T-helper 1 cell treated with Interleukin-12 subunit alpha and Interleukin-12 subunit beta and Interleukin-4 antibody, amounts not matched to agents 30 μg/mL and 1 μg/mL, for 36 hours (primary cell): ENCODE results near the gene DDIT4.
"Not testable (repeated sequence)": the region's sequence is repeated elsewhere in the genome, so short reads cannot be mapped to it uniquely, and the experiment has no call there.

Experiments
- H3K27ac Mint-ChIP-seq: one replicate; pipeline ENCODE4 v1.8.0; 2021; ENCODE audit warnings: mild to moderate bottlenecking, mixed read lengths
- H3K27me3 Mint-ChIP-seq: one replicate; pipeline ENCODE4 v1.8.0; 2021; ENCODE audit warnings: low read depth, mixed read lengths
- H3K36me3 Mint-ChIP-seq: one replicate; pipeline ENCODE4 v1.8.0; 2021; ENCODE audit warnings: low read depth, mixed read lengths
- H3K4me1 Mint-ChIP-seq: one replicate; pipeline ENCODE4 v1.8.0; 2021; ENCODE audit warnings: low read depth, mixed read lengths
- H3K4me3 Mint-ChIP-seq: one replicate; pipeline ENCODE4 v1.8.0; 2021; ENCODE audit warnings: mild to moderate bottlenecking, moderate library complexity, mixed read lengths
- H3K9me3 Mint-ChIP-seq: one replicate; pipeline ENCODE4 v1.8.0; 2021; ENCODE audit warnings: mixed read lengths

The DDIT4 gene

DNA sequence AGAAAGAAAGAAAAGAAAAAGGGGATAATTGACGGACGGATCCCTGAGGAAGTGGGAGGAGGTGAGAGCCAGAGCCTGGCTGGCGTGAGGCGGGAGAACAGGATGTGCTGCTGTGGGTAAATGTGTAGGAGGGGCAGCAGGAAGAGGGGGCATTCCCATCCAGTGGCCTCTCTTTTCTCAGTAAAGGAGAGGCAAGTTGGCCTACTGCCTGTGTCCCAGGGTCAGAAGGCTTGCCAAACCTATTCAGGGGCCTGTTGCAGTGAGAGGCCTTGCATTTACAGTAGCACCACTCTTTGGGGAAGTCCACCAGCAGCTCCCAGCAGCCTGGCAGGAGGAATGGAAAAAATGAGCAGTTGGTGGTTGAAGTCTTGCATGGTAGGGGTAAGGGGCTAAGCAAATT lies 31.0 kb upstream of the DDIT4 start:
- Mint-ChIP-seq H3K36me3 (peaks cover 4% of the 10 kb centered on the region), H3K4me1 (peaks cover 52% of the 10 kb centered on the region), H3K27me3 (no peaks in the 10 kb centered on the region), H3K27ac (peak overlapping the region; percentile 28), H3K4me3 (peak overlapping the region; percentile 9), H3K9me3 (no peaks in the 10 kb centered on the region)

DNA sequence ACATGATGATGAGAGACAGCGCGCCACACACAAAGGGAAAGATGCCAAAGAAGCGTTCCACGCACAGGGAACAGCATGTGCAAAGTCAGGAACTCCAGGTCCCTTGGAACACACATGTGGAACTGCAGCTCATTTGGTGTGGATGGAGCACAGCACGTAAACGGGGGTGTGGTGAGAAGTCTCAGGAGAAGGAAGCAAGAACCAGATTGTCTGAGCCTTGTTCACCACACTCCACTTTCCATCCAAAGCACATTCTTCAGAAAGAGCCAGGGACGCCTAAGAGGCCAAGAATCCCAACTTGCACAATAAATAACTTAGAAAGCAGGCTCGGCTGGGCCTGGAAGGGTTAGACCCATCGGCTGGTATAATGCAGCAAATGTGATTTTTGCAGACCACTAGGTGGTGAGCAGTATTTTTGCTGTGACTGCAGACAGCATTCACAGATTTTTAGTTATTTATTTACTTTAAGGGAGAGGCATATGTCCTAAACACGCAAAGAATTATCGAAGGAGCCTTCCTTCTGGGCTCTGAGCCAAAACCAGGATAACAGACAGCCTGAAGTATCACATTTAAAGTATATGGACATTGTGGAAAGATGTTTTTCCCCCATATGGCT lies 29.8 kb upstream of the DDIT4 start:
- Mint-ChIP-seq H3K4me3 (no peak overlapping the region), H3K27me3 (no peaks in the 10 kb centered on the region), H3K4me1 (peaks cover 63% of the 10 kb centered on the region), H3K9me3 (no peaks in the 10 kb centered on the region), H3K36me3 (peaks cover 4% of the 10 kb centered on the region), H3K27ac (peak overlapping the region; percentile 43)

DNA sequence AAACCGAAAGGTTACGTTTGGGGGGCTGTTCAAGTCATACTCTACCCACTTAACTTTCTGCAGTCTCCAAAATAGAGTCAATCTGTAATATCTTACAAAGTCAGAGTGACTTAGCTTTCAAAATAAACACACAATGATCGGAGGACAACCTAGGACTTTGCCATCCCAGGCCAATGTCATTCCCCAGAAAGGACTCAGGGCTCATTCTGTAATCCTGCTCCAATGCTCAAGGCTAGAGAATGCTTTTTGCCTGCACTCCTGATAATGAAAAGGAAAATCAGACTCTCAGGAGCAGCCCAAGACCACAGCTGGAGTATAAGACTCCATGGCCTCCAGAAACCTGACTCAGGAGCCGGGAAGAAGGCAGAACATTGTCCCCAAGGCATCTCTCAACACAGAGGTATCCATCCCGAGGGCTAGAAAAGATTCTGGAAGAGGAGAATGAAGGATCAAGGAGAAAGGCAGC lies 29.1 kb upstream of the DDIT4 start:
- Mint-ChIP-seq H3K27ac (peak overlapping the region; percentile 43), H3K27me3 (no peaks in the 10 kb centered on the region), H3K4me1 (peaks cover 64% of the 10 kb centered on the region), H3K36me3 (peaks cover 3% of the 10 kb centered on the region), H3K9me3 (no peaks in the 10 kb centered on the region), H3K4me3 (no peak overlapping the region)

DNA sequence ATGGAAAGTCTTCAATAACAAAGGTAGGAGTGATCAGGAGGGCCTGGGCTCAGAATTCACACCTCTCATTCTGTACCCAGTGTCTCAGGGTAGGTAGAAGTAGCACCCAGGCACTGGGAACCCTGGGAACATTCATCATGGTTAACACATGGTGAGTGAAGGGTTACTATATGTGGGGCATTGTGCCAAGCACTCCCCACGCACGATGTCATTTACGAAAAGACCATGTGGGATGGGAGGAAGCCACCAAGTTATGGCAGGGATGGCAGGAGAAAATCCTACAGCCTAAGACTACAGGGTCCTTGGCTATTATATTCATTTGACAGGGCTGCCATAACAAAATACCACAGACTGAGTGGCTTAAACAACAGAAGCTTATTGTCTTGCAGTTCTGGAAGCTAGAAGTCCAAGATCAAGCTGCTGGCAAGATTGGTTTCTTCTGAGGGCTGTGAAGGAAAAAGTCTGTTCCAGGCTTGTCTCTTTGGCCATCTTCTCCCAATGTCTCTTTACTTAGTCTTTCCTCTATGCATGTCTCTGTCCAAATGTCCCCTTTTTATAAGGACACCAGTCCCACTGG lies 27.7 kb upstream of the DDIT4 start:
- Mint-ChIP-seq H3K27me3 (no peaks in the 10 kb centered on the region), H3K4me1 (peaks cover 67% of the 10 kb centered on the region), H3K27ac (peak overlapping the region; percentile 62), H3K36me3 (no peaks in the 10 kb centered on the region), H3K4me3 (no peak overlapping the region), H3K9me3 (no peaks in the 10 kb centered on the region)

DNA sequence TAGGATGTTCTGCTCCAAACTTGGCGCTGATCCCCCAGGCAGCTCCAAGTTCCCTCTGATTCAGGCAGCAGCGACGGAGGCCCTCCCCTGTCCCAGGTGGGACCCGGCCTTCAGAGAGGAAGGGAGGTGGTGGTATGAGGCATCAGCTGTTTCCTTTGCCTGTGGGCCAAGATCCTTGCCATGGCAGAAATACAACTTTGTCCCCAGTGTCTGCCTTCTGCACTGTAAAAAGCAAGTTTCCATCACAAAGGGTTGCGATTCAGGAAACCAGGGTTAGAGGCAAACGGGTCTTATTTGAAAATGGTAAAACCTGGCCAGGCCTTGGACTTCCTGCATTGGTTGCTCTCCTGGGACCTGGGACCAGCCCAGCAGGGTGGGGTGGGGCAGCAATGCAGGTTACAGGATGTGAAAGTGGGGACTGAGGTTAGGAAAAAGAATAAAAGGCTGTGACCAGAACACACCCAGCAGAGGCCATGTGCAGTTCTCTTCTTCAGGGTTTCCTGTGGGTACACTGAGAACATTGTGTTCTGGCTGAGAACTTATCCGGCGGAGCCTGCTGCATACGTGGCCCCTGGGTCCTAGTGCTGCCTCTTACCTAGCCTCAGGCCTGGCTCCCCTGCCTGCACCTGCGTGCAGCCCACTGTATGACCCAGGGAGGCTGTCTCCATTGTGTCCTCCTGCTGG lies 25.1 kb upstream of the DDIT4 start:
- peak overlapping the region; percentile 78 for H3K4me3 Mint-ChIP-seq
- no peaks in the 10 kb centered on the region for H3K9me3 Mint-ChIP-seq
- peaks cover 63% of the 10 kb centered on the region for H3K4me1 Mint-ChIP-seq
- H3K27ac Mint-ChIP-seq: peak overlapping the region; percentile 97
- H3K27me3 Mint-ChIP-seq: no peaks in the 10 kb centered on the region
- H3K36me3 Mint-ChIP-seq: no peaks in the 10 kb centered on the region

DNA sequence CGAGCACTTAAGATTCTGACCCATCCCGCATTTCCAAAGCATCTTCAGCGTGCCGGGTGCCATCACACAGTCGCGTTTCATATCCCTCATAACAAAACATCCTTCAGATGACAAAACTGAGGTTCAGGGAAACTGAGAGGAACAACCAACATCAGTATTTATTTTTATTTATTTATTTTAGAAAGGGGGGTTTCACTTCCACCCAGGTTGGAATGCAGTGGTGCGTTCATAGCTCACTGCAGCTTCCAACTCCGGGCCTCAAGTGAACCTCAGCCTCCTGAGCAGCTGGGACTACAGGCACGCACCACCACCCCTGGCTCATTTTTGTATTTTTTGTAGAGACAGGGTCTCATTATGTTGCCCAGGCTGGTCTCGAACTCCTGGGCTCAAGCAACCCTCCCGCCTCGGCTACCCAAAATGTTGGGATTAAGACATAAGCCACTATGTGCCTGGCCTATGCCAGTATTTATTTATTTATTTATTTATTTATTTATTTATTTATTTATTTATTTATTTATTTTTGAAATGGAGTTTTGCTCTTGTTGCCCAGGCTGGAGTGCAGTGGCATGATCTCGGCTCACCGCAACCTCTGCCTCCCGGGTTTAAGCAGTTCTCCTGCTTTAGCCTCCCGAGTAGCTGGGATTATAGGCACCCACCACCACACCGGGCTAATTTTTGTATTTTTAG lies 24.4 kb upstream of the DDIT4 start:
- Mint-ChIP-seq H3K4me1 (peaks cover 60% of the 10 kb centered on the region), H3K4me3 (peak overlapping the region; percentile 78), H3K27ac (peak overlapping the region; percentile 97)
- H3K27me3 Mint-ChIP-seq, H3K9me3 Mint-ChIP-seq, H3K36me3 Mint-ChIP-seq: not testable (repeated sequence)

DNA sequence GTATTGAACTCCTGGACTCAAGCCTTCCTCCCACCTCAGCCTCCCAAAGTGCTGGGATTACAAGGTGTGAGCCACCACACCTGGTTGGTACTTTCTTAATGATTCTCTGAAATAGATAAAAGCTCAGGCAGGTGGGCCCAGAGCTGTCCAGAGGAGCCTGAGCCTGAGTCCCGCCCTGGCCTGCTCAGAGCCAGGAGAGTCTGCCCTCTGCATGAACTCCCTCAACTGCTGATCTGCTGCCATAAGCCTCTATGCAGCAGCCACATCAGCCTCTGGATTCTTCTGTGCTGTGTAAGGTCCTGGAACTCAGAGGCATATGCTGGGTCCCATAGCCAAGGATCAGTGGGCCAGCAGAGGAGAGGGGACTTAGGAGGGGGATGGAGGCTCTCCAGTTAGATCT lies 23.1 kb upstream of the DDIT4 start:
- H3K4me1 Mint-ChIP-seq: peaks cover 56% of the 10 kb centered on the region
- H3K36me3 Mint-ChIP-seq: no peaks in the 10 kb centered on the region
- peak overlapping the region; percentile 65 for H3K4me3 Mint-ChIP-seq
- H3K9me3 Mint-ChIP-seq: no peaks in the 10 kb centered on the region
- no peaks in the 10 kb centered on the region for H3K27me3 Mint-ChIP-seq
- H3K27ac Mint-ChIP-seq: peak overlapping the region; percentile 59

DNA sequence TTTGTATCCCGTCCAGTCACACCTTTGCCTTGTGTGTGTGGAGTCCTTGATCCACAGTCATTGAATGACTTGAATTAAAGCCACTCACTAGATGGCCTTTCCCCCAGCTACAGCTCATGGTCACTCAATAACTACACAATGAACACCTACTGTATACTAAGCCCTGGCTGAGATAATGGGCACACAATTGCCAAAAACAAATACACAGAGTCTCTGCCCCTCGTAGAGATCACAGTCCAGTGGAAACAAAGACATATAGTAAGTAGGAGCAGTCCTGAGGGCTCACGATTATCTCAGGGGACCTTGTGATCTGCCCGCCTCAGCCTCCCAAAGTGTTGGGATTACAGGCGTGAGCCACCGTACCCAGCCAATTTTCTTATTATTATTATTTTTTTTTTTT lies 22.1 kb upstream of the DDIT4 start:
- Mint-ChIP-seq H3K4me1 (peaks cover 54% of the 10 kb centered on the region), H3K27me3 (no peaks in the 10 kb centered on the region), H3K4me3 (no peak overlapping the region), H3K36me3 (no peaks in the 10 kb centered on the region), H3K9me3 (no peaks in the 10 kb centered on the region), H3K27ac (peak overlapping the region; percentile 3)

DNA sequence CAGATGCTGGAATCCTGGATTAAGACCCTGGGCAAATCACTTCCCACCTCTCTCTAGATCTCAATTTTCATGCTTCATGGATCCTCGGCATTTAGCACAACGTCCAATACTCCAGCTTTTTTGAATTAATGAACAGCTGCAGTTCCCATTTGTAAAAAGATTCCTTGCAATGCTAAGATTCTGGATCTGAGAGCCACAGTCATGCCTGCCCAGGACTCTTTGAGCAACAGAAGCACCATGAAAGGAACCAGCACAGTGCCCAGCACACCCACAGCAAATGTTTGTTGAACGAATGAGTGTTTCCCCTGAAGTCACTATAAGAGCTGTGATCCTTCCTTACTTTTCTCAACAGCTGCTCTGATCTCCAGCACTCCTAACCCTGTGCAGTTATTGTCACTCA lies 20.8 kb upstream of the DDIT4 start:
- peaks cover 53% of the 10 kb centered on the region for H3K4me1 Mint-ChIP-seq
- no peaks in the 10 kb centered on the region for H3K27me3 Mint-ChIP-seq
- H3K4me3 Mint-ChIP-seq: no peak overlapping the region
- H3K36me3 Mint-ChIP-seq: no peaks in the 10 kb centered on the region
- H3K9me3 Mint-ChIP-seq: no peaks in the 10 kb centered on the region
- H3K27ac Mint-ChIP-seq: peak overlapping the region; percentile 61

DNA sequence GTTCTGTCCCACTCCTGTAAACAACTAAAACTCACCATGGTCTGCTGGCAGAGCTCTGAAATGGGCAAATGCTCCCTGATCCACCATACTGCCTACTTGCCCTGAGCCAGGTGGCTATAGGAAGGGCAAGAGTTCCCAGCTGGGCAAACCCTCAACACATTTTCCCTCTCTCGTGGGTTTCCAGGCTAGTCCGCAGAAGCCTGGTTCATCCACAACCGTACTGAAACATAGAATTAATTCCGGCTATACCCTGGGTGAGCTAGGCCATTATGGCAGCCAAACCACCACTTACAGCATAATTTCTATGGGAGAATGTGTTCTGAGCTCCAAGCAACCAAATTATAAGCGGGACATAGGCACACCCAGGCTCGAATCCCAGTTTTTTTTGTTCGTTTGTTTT lies 20.1 kb upstream of the DDIT4 start:
- Mint-ChIP-seq H3K27me3 (no peaks in the 10 kb centered on the region), H3K4me3 (no peak overlapping the region), H3K36me3 (no peaks in the 10 kb centered on the region), H3K9me3 (no peaks in the 10 kb centered on the region), H3K4me1 (peaks cover 49% of the 10 kb centered on the region), H3K27ac (peak overlapping the region; percentile 23)

DNA sequence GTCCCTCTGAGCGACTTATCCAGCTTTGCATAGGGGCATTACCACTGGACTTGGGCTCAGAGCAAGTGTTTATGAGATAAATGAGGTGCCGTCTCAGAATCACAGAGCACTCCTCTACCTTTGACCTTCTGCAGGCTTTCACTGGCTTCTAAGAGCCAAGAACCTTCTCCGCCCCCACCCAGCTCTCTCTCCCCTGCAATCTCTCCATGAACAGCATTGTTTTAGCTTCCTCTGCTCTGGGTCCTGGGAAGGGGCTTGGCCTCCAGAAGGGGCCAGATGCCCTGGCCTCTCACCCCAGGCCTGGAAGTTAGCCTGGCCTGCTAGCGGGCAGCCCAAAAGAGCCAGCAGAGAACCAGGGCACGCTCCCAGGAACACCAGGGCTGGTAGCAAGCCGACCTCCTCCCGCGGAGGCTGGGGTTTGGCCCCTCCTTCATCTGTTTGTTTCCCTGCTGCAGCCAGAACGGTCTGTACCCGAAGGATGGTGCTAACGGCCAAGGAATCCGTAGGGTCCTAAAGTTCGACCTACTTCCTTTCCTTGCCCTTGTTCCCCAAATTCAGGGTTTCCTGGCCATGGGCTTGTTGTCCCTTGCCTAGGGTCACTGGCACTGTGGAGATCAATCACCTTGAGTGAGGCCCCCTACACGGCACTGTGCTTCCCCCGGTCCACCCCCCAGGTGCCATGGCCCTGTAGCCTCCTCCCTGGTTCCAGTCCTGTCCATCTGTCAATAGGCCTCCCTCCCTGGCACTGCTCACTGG lies 18.7 kb upstream of the DDIT4 start:
- peak overlapping the region; percentile 91 for H3K27ac Mint-ChIP-seq
- H3K36me3 Mint-ChIP-seq: no peaks in the 10 kb centered on the region
- peak overlapping the region; percentile 79 for H3K4me3 Mint-ChIP-seq
- H3K27me3 Mint-ChIP-seq: no peaks in the 10 kb centered on the region
- peaks cover 54% of the 10 kb centered on the region for H3K4me1 Mint-ChIP-seq
- H3K9me3 Mint-ChIP-seq: no peaks in the 10 kb centered on the region

DNA sequence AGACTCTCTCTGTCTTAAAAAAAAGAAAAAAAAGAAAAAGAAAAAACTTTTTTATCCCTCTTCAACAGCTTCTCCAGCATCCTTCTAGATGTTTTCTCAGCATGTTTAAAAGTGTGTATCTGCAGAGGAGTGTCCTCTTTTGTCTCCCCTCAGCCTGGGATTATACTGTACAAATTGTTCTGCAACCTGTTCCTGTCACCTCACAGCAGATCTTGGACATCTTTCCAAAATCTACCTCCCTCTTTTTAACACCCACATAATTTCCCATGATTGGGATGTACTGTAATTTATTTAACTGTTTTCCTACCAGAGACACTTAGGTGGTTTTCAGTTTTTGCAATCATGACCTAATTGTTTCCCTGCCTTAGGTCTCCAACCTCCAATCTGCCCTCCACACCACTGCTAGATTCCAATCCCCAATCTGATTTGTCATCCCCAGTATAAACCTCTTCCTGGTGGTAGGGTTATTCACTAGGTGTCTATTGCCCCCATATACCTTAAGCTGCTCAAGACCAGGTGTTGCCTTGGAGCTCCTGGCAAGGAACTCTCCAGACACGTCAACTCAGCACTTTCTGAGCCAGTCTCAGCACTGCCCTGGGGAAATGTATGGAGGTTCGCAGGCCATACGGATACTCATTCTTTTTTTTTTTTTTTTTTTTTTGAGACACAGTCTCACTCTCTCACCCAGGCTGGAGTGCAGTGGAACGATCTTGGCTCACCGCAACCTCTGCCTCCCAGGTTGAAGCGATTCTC lies 17.6 kb upstream of the DDIT4 start:
- Mint-ChIP-seq H3K4me3 (peak overlapping the region; percentile 3), H3K36me3 (no peaks in the 10 kb centered on the region), H3K27ac (peak overlapping the region; percentile 83), H3K4me1 (peaks cover 58% of the 10 kb centered on the region), H3K9me3 (no peaks in the 10 kb centered on the region), H3K27me3 (no peaks in the 10 kb centered on the region)

DNA sequence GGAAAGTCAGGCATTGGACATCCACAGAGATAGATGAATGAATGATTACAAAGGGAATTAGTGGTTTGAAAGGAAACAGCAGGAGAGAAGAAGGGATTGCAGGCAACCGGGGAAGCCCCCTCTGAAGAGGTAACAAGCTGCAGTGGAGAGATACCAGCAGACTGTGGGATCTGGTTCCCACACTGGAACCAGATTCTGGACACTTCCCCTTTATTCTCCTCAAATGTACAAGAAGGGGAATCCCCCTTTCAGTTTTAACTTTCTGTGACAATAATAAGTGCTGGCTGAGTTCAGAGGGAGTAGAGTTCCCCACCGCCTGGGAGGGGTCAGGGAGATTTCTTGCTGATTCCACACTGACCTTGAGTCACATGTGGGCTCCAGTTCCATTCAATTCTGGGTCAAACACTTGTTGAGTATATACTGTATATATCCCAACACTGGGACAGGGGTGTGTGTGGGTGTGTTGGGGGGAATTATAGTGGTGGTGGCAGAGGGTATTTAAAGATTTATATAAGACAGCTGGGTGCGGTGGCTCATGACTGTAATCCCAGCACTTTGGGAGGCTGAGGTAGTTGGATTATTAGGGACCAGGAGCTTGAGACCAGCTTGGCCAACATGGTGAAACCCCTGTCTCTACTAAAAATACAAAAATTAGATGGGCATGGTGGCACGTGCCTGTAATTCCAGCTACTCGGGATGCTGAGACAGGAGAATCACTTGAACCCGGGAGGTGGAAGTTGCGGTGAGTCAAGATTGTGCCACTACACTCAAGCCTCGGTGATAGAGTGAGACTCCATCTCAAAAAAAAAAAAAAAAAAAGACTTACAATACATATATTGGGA lies 16.5 kb upstream of the DDIT4 start:
- peak overlapping the region; percentile 9 for H3K4me3 Mint-ChIP-seq
- H3K27ac Mint-ChIP-seq: peak overlapping the region; percentile 81
- H3K36me3 Mint-ChIP-seq: no peaks in the 10 kb centered on the region
- no peaks in the 10 kb centered on the region for H3K9me3 Mint-ChIP-seq
- no peaks in the 10 kb centered on the region for H3K27me3 Mint-ChIP-seq
- peaks cover 63% of the 10 kb centered on the region for H3K4me1 Mint-ChIP-seq
